Vagina (tissue), 2 donors: ENCODE data around the gene RPLP1.

ENCODE experiments used
- POLR2AphosphoS5 ChIP-seq, 2 donors: sonication (generic); formaldehyde crosslinking; IDR thresholded peaks; one replicate each; pipeline ENCODE4 v1.9.0; 2017; ENCODE audit warnings: antibody characterized with exemption in 2 of 2, mild to moderate bottlenecking in 2 of 2, low read depth in 1 of 2; ENCODE audit not compliant: insufficient read depth in 1 of 2
- TF ChIP-seq, protein P1 (sequence below), 3 experiments: fragments of 450-650 bp in 2 of 3; fragments of 200-600 bp in 1 of 3; sonication (generic) in 1 of 3; IDR thresholded peaks; one replicate each; pipeline ENCODE4 v1.5.1; 2017 to 2019; ENCODE audit warnings: antibody characterized with exemption in 3 of 3, mild to moderate bottlenecking in 2 of 3, moderate library complexity in 2 of 3

DNA sequence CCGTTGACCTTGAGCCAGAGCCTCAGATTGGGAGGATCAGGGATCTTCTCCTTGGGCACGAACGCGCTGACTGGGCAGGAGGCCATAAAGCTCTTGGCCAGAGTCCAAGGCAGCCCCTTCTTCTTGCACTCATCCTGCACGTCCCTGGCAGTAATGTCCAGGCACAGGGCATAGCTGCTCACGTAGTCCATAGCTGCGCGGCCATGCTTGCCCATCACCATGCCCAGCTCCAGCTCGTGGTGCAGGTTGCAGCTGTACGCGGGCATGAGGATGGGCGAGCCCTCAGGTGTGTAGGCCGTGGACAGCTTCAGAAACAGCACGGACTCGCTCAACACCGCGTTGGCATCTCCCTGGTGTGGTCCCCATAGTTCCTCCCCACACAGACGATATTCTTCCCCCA is 17.9 kb upstream of the RPLP1 start:
- TF ChIP-seq, protein P1, sequence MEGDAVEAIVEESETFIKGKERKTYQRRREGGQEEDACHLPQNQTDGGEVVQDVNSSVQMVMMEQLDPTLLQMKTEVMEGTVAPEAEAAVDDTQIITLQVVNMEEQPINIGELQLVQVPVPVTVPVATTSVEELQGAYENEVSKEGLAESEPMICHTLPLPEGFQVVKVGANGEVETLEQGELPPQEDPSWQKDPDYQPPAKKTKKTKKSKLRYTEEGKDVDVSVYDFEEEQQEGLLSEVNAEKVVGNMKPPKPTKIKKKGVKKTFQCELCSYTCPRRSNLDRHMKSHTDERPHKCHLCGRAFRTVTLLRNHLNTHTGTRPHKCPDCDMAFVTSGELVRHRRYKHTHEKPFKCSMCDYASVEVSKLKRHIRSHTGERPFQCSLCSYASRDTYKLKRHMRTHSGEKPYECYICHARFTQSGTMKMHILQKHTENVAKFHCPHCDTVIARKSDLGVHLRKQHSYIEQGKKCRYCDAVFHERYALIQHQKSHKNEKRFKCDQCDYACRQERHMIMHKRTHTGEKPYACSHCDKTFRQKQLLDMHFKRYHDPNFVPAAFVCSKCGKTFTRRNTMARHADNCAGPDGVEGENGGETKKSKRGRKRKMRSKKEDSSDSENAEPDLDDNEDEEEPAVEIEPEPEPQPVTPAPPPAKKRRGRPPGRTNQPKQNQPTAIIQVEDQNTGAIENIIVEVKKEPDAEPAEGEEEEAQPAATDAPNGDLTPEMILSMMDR (IDR thresholded peaks at IDR 0.05), result no peak
- TF ChIP-seq POLR2AphosphoS5 (IDR thresholded peaks at IDR 0.05; ENCODE audit: insufficient read depth in 1 of 2, low read depth in 1 of 2), result no peak
